Muscle of leg (tissue), 16 donors: Measurements from ENCODE around the gene ZNF426. TPM values are rescaled to one million over a fixed set of nuclear protein-coding genes. Genes with fewer than 3 reads are reported as not detected.
"Not testable (repeated sequence)": the region's sequence is repeated elsewhere in the genome, so short reads cannot be mapped to it uniquely, and the experiment has no call there.

Experiments used
- DNase-seq: peaks from one replicate; pipeline ENCODE4 v3.0.0; 2013
- H3K27ac ChIP-seq: one replicate; pipeline ENCODE4 v1.5.1; 2013; ENCODE audit warnings: mild to moderate bottlenecking, low read length, control low read depth
- H3K27me3 ChIP-seq: one replicate; pipeline ENCODE4 v1.6.1; 2013; ENCODE audit warnings: low read length; ENCODE audit not compliant: control insufficient read depth, insufficient read depth
- H3K36me3 ChIP-seq: one replicate; pipeline ENCODE4 v1.6.1; 2013; ENCODE audit warnings: low read length; ENCODE audit not compliant: control insufficient read depth, insufficient read depth
- H3K4me1 ChIP-seq: one replicate; pipeline ENCODE4 v1.6.1; 2013; ENCODE audit warnings: low read length; ENCODE audit not compliant: control insufficient read depth, insufficient read depth
- H3K4me3 ChIP-seq: one replicate; pipeline ENCODE4 v1.5.1; 2013; ENCODE audit warnings: low read length, control low read depth
- H3K9me3 ChIP-seq: replicated peaks from 2 replicates; pipeline ENCODE4 v1.6.1; 2013; ENCODE audit warnings: low read depth, low read length; ENCODE audit not compliant: control insufficient read depth
- WGBS: methylation state at CpG from one replicate; pipeline ENCODE4 v1.1.5; 2013; ENCODE audit warnings: missing lambda C conversion rate; ENCODE audit not compliant: insufficient coverage; 5-methylcytosine and 5-hydroxymethylcytosine counted together
- long read RNA-seq, 11 donors: transcript quantifications; one replicate each; lab custom pipeline, GENCODE V29; 2026
- polyA plus RNA-seq, 8 donors: library from polyadenylated mRNA; unstranded; fragments of 120-200 nt; gene quantifications; one replicate each; pipeline versions ENCODE4 v1.2.1 to v1.2.3, GENCODE V29; 2013; ENCODE audit warnings: inconsistent platforms in 1 of 8, low replicate concordance in 1 of 8; ENCODE audit not compliant: insufficient read length in 8 of 8, insufficient read depth in 1 of 8
- total RNA-seq: library from RNA; stranded (reverse); fragments of 120-200 nt; gene quantifications from one replicate; pipeline ENCODE4 v1.2.4, GENCODE V29; 2013

The ZNF426 gene
- 19.5 TPM for total RNA-seq
- polyA plus RNA-seq, result 10 to 100 TPM in 5 of 8 donors, 1 to 10 TPM in 3; 7.2 to 11.9 (median 10.7) TPM
- long read RNA-seq, donor 1, partial matches to known transcripts, result 0 of 1 reads
- long read RNA-seq, donor 1, other reads (novel, unspliced or antisense), result 0 of 1 reads
- long read RNA-seq, donor 2, result 0 reads
- long read RNA-seq, donor 3, full-length matches to known transcripts, result 3 of 3 reads
- long read RNA-seq, donor 3, partial matches to known transcripts, result 0 of 3 reads
- long read RNA-seq, donor 3, other reads (novel, unspliced or antisense), result 0 of 3 reads
- long read RNA-seq, donor 4, full-length matches to known transcripts, result 2 of 2 reads
- long read RNA-seq, donor 4, partial matches to known transcripts, result 0 of 2 reads
- long read RNA-seq, donor 4, other reads (novel, unspliced or antisense), result 0 of 2 reads
- long read RNA-seq, donor 5, result 0 reads
- long read RNA-seq, donor 6, full-length matches to known transcripts, result 3 of 3 reads
- long read RNA-seq, donor 6, partial matches to known transcripts, result 0 of 3 reads
- long read RNA-seq, donor 6, other reads (novel, unspliced or antisense), result 0 of 3 reads
- long read RNA-seq, donor 7, full-length matches to known transcripts, result 1 of 1 reads
- long read RNA-seq, donor 7, partial matches to known transcripts, result 0 of 1 reads
- long read RNA-seq, donor 7, other reads (novel, unspliced or antisense), result 0 of 1 reads
- long read RNA-seq, donor 8, partial matches to known transcripts, result 0 of 1 reads
- long read RNA-seq, donor 8, other reads (novel, unspliced or antisense), result 0 of 1 reads
- long read RNA-seq, donor 9, full-length matches to known transcripts, result 1 of 1 reads
- long read RNA-seq, donor 9, partial matches to known transcripts, result 0 of 1 reads
- long read RNA-seq, donor 9, other reads (novel, unspliced or antisense), result 0 of 1 reads
- long read RNA-seq, donor 10, full-length matches to known transcripts, result 2 of 9 reads
- long read RNA-seq, donor 10, partial matches to known transcripts, result 7 of 9 reads
- long read RNA-seq, donor 10, other reads (novel, unspliced or antisense), result 0 of 9 reads
- long read RNA-seq, donor 11, full-length matches to known transcripts, result 1 of 1 reads
- long read RNA-seq, donor 11, partial matches to known transcripts, result 0 of 1 reads
- long read RNA-seq, donor 11, other reads (novel, unspliced or antisense), result 0 of 1 reads

DNA sequence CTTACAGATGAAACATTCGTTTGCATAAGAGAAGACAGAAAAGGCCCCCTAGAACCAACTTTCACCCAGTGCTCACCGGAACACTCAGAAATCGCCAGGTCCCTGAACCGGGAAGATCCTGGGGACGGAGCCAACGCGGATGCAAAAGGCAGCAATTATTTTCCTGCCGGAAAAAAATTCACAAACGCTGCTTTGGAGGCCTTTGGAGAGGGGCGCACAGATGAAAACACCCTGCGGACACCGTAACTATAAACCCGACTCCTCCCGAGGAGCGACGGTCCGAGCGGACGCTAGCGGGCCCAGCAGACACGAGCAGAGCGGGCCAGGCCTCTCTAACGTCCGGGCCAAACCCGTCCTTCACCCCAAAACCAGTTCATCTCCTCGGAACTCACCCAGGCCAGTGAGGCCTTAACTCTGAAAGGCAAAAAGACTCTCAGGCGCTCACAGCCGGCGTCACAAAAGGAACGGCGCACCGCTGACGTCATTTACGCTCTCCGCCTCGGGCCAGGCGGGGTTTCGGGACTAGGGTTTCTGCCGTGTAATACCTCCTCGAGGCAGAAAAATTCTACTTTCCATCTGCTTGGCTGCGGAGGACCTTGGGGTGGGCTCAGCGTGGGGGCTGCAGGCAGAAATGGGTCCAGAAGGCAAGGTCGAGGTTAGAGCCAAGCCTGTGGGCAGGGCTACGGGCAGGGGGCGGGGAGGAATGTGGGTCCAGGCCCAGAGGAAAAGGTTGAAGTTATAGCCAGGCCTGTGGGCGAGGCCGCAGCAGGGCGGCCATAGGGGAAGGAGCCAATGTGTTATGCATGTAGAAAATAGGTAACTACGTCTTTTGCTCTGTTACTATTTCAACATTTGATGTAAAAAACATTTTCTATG, at the start of gene ZNF426:
Gene ZNF426, minus strand, starts transcription at position 463 of the 876 bp plus-strand sequence. CDS start 2,413 bp downstream, outside the sequence.
- peak; percentile 97 for DNase-seq
- 1% methylated on average over 36 of the region's 49 CpGs for WGBS

DNA sequence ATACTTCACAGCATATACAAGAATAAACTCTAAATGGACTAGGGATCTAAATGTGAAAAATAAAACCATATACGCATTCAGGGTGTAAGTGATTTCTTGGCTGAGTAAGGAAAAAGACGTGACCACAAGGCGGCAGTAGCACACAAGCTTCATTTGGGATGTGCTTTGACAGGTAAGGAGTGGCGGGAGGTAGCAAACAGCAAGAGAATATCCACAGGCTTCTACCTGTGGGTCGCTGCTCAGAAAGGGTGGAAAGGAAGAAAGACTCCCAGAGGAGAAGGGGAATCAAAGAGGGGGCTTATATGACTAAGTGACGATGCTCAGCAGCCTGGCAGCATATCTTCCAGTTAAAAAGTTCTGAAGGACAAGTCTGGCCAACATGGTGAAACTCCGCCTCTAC, 48.3 kb upstream of the ZNF426 start:
- Histone ChIP-seq H3K4me3 (no peak overlapping the region), H3K36me3 (no peaks in the 10 kb centered on the region), H3K27me3 (no peaks in the 10 kb centered on the region), H3K9me3 (peaks cover 6% of the 10 kb centered on the region), H3K4me1 (peaks cover 8% of the 10 kb centered on the region), H3K27ac (no peak overlapping the region)
- WGBS, result 25% methylated on average over 4 of the region's 7 CpGs
- DNase-seq, result peak; percentile 40

More for the DNA sequence above, at the start of gene ZNF426:
- H3K4me3 ChIP-seq, result peak within 1 kb of the TSS; percentile 90
- peaks cover 3% of the 10 kb centered on the region for H3K4me1 ChIP-seq
- no peaks in the 10 kb centered on the region for H3K27me3 ChIP-seq
- H3K9me3 ChIP-seq, result peaks cover 21% of the 10 kb centered on the region
- peak within 1 kb of the TSS; percentile 99 for H3K27ac ChIP-seq
- H3K36me3 ChIP-seq, result peaks cover 28% of the 10 kb centered on the region

GRCh38 chr19:9584073-9584833, 45.8 kb upstream of the ZNF426 start, which contains the start of gene ZNF121:
Gene ZNF121 (minus strand): TSS chr19:9584504. CDS start chr19:9568097, 16,407 bp downstream.
- Histone ChIP-seq H3K36me3 (peaks cover 4% of the 10 kb centered on the region), H3K4me3 (peak within 1 kb of the TSS; percentile 84), H3K9me3 (peaks cover 26% of the 10 kb centered on the region), H3K27ac (peak within 1 kb of the TSS; percentile 97), H3K27me3 (no peaks in the 10 kb centered on the region), H3K4me1 (peaks cover 8% of the 10 kb centered on the region)
- DNase-seq, result peak; percentile 95
- under 1% methylated on average over 46 of the region's 51 CpGs for WGBS

GRCh38 chr19:9582081-9582725, 43.8 kb upstream of the ZNF426 start:
- H3K4me1 ChIP-seq, H3K36me3 ChIP-seq, H3K27me3 ChIP-seq, H3K27ac ChIP-seq, DNase-seq, H3K4me3 ChIP-seq: not testable (repeated sequence)
- peaks cover 36% of the 10 kb centered on the region for H3K9me3 ChIP-seq
- WGBS, result 98% methylated on average over 8 of the region's 13 CpGs

DNA sequence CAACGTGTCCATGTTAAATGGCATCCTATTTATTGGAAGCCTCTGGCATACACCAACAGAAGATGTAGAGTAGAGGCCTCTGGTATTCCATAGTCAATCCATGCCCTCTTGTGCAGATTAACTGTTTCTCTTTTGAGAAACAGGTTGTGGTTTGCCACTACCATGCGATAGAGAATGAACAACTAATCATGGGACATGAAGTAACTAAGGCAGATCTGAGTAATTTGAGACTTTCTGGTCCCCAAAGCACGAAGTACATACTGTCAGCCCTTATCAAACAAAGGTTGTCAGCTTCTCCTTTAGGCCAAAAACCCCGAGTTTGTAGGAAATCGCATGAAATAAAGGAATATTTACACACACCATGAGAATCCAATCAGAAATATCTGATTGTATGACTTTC, 42.3 kb upstream of the ZNF426 start:
- no peak overlapping the region for H3K4me3 ChIP-seq
- no peak overlapping the region for H3K27ac ChIP-seq
- no CpG with 5 or more reads among the region's 5 CpGs for WGBS
- peaks cover 8% of the 10 kb centered on the region for H3K4me1 ChIP-seq
- H3K27me3 ChIP-seq, result no peaks in the 10 kb centered on the region
- H3K36me3 ChIP-seq, result peaks cover 6% of the 10 kb centered on the region
- no peak for DNase-seq
- peaks cover 49% of the 10 kb centered on the region for H3K9me3 ChIP-seq

DNA sequence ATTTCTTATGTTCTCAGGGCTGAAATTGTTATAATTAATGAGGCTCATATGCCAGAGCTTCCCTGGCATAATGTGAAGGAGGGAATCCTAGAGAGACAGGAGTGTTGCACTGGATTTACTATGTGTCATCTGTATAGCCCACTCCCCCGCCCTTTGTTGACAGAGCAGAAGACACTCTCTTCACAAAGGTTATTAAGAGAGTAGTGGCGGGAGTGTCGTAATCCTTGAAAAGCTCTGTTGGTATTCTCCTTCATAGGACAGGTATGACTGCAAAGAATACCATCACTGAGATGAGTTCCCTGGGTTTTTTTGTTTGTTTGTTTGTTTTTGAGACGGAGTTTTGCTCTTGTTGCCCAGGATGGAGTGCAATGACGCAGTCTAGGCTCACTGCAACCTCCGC, 31.8 kb upstream of the ZNF426 start:
- Histone ChIP-seq H3K4me3 (no peak overlapping the region), H3K4me1 (no peaks in the 10 kb centered on the region), H3K27ac (no peak overlapping the region), H3K36me3 (peaks cover 39% of the 10 kb centered on the region), H3K9me3 (peaks cover 90% of the 10 kb centered on the region), H3K27me3 (no peaks in the 10 kb centered on the region)
- DNase-seq, result no peak
- WGBS, result 100% methylated on average over 1 of the region's 6 CpGs

DNA sequence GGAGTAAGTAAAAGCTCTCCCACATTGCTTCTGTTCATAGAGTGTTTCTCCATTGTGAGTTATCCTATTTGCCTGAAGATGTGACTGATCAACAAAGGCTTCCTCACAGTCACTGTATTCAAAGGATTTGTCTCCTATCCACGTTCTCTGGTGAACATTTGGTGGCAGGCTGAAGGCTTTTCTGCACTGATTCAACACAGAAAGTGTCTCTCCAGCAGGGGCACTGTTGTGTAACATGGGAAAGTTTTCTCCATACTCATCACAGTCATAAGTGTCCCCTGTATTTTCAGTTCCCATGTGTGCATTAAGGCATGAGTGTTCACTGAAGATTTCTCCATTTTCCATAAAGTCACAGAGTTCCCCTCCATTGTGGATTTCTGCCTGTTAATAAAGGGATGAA, 28.3 kb upstream of the ZNF426 start:
- no CpG with 5 or more reads among the region's 1 CpG for WGBS
- Histone ChIP-seq H3K27ac (no peak overlapping the region), H3K27me3 (no peaks in the 10 kb centered on the region), H3K36me3 (peaks cover 55% of the 10 kb centered on the region), H3K4me3 (no peak overlapping the region), H3K9me3 (peaks cover 90% of the 10 kb centered on the region), H3K4me1 (no peaks in the 10 kb centered on the region)
- DNase-seq, result no peak

DNA sequence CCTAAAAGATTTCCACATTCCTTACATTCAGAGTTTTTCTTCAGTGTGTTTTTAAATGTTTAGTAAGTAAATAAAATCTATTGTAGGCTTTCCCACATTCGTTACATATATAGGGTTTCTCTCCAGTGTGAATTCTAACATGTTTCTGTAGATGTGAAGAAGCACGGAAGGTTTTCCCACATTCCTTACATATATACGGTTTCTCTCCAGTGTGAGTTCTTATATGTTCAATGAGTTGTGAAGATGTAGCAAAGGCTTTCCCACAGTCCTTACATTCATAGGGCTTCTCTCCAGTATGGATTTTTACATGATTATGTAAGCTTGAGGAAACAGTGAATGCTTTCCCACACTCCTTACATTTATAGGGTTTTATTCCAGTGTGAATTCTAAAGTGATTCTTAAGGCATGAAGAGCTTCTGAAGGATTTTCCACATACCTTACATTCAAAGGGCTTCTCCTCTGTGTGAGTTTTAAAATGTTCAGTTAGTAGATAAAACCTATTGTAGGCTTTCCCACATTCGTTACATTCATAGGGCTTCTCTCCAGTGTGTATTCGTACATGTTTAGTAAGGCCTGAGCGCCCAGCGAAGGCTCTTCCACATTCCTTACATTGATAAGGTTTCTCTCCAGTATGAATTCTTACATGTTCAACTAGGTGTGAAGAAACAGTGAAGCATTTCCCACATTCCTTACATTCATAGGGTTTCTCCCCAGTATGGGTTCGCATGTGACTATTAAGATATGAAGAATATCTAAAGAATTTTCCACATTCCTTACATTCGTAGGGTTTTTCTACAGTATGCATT, 27.7 kb upstream of the ZNF426 start:
- H3K9me3 ChIP-seq, result peaks cover 90% of the 10 kb centered on the region
- WGBS, result no CpG with 5 or more reads among the region's 9 CpGs

More for the DNA sequence above, 27.7 kb upstream of the ZNF426 start:
- no peaks in the 10 kb centered on the region for H3K27me3 ChIP-seq
- no peaks in the 10 kb centered on the region for H3K4me1 ChIP-seq
- no peak overlapping the region for H3K27ac ChIP-seq
- no peak overlapping the region for H3K4me3 ChIP-seq
- DNase-seq, result no peak
- peaks cover 58% of the 10 kb centered on the region for H3K36me3 ChIP-seq
